B cell (primary cell): ENCODE measurements around the gene ITSN1. TPM values are rescaled to one million over a fixed set of nuclear protein-coding genes. Genes with fewer than 3 reads are reported as not detected.
A peak's percentile ranks its signal among the peaks of the same experiment; 100 is the strongest.

Experiments
- ATAC-seq: fragments of 200-7000 bp; cut with Tn5 transposase; one replicate; pipeline ENCODE4 v1.10.0; 2021; ENCODE audit warnings: low read depth, mild to moderate bottlenecking, moderate number of reproducible peaks, moderate library complexity
- CTCF ChIA-PET: fragments of 350-600 bp; sonication (Branson Sonifier 250); formaldehyde crosslinking; loops from one replicate; lab custom pipeline; 2021; ENCODE audit warnings: antibody characterized with exemption, inconsistent platforms; lab: Charles Lee
- POLR2A ChIA-PET: fragments of 350-600 bp; sonication (Branson Sonifier 250); formaldehyde crosslinking; loops from one replicate; lab custom pipeline; 2021; ENCODE audit warnings: antibody characterized with exemption; lab: Charles Lee
- DNase-seq: peaks from one replicate; pipeline ENCODE4 v3.0.0; 2013
- H2AFZ ChIP-seq: 2 replicates; pipeline ENCODE4 v1.6.1; 2012; ENCODE audit warnings: mild to moderate bottlenecking, low read depth, low read length; ENCODE audit not compliant: insufficient read depth, poor library complexity, severe bottlenecking
- H3K27ac ChIP-seq, 2 donors: 1 replicate in 1 of 2; 2 replicates in 1 of 2; pipeline ENCODE4 v1.5.1; 2012 to 2013; ENCODE audit warnings: low read length in 2 of 2, mild to moderate bottlenecking in 2 of 2, moderate library complexity in 1 of 2
- H3K27me3 ChIP-seq, 4 experiments: fragments of 200-600 bp in 1 of 4; sonication (generic) in 1 of 4; replicated peaks in 1 of 4; 1 replicate in 2 of 4; 2 replicates in 2 of 4; pipeline versions ENCODE4 v1.6.1 to v1.7.0; 2013 to 2016; ENCODE audit warnings: low read length in 3 of 4, mild to moderate bottlenecking in 2 of 4, mixed read lengths in 1 of 4, moderate library complexity in 1 of 4; ENCODE audit not compliant: insufficient read depth in 4 of 4, control insufficient read depth in 3 of 4; ENCODE audit errors: control extremely low read depth in 1 of 4
- H3K36me3 ChIP-seq, 2 experiments: replicated peaks in 1 of 2; 1 replicate in 1 of 2; 2 replicates in 1 of 2; pipeline versions ENCODE4 v1.6.1 to v1.7.1; 2013; ENCODE audit warnings: low read length in 1 of 2; ENCODE audit not compliant: insufficient read depth in 2 of 2, control insufficient read depth in 1 of 2; ENCODE audit errors: control extremely low read depth in 1 of 2, extremely low read depth in 1 of 2
- H3K4me1 ChIP-seq, 2 donors: fragments of 200-600 bp in 1 of 2; sonication (generic) in 1 of 2; 1 replicate in 1 of 2; 2 replicates in 1 of 2; pipeline versions ENCODE4 v1.5.1 to v1.6.1; 2013 to 2017; ENCODE audit warnings: low read length in 2 of 2; ENCODE audit not compliant: control insufficient read depth in 2 of 2, insufficient read depth in 2 of 2
- H3K4me2 ChIP-seq: replicated peaks from 2 replicates; pipeline ENCODE3; 2012; ENCODE audit warnings: mild to moderate bottlenecking, low read depth, low read length; ENCODE audit not compliant: poor library complexity, severe bottlenecking
- H3K4me3 ChIP-seq, 5 experiments: fragments of 200-600 bp in 1 of 5; sonication (generic) in 1 of 5; 1 replicate in 3 of 5; 2 replicates in 2 of 5; pipeline versions ENCODE4 v1.5.1 to v1.7.0; 2011 to 2016; ENCODE audit warnings: low read length in 4 of 5, mild to moderate bottlenecking in 4 of 5, low read depth in 2 of 5, control low read depth in 1 of 5, moderate library complexity in 1 of 5; ENCODE audit not compliant: insufficient read depth in 1 of 5; ENCODE audit errors: control extremely low read depth in 1 of 5, extremely low read depth in 1 of 5
- H3K79me2 ChIP-seq: fragments of 200-600 bp; sonication (generic); one replicate; pipeline ENCODE4 v1.6.0; 2016; ENCODE audit warnings: low read length; ENCODE audit not compliant: control insufficient read depth, insufficient read depth
- H3K9ac ChIP-seq: fragments of 200-600 bp; sonication (generic); 2 replicates; pipeline ENCODE4 v1.6.1; 2017; ENCODE audit warnings: mild to moderate bottlenecking, low read length, moderate library complexity
- H3K9me3 ChIP-seq, 3 donors: one replicate each; pipeline versions ENCODE4 v1.6.1 to v1.7.1; 2013; ENCODE audit warnings: low read length in 2 of 3; ENCODE audit not compliant: control insufficient read depth in 2 of 3, insufficient read depth in 1 of 3; ENCODE audit errors: control extremely low read depth in 1 of 3
- H4K20me1 ChIP-seq: 2 replicates; pipeline ENCODE4 v1.6.0; 2012; ENCODE audit warnings: mild to moderate bottlenecking, low read length; ENCODE audit not compliant: insufficient read depth, control insufficient read depth, poor library complexity, severe bottlenecking
- H3K27ac Mint-ChIP-seq: one replicate; pipeline ENCODE4 v1.8.0; 2021; ENCODE audit warnings: mixed read lengths
- H3K27me3 Mint-ChIP-seq: one replicate; pipeline ENCODE4 v1.8.0; 2021; ENCODE audit warnings: mixed read lengths
- H3K4me1 Mint-ChIP-seq: one replicate; pipeline ENCODE4 v1.8.0; 2021; ENCODE audit warnings: mixed read lengths
- H3K4me3 Mint-ChIP-seq: one replicate; pipeline ENCODE4 v1.8.0; 2021; ENCODE audit warnings: mixed read lengths
- H3K9me3 Mint-ChIP-seq: one replicate; pipeline ENCODE4 v1.8.0; 2022; ENCODE audit warnings: mixed read lengths; ENCODE audit not compliant: insufficient read depth
- CTCF ChIP-seq: fragments of 200-600 bp; IDR thresholded peaks from one replicate; pipeline ENCODE4 v1.8.0; 2022; ENCODE audit warnings: antibody characterized with exemption, mild to moderate bottlenecking
- EZH2 ChIP-seq: IDR thresholded peaks from 2 replicates; pipeline ENCODE4 v1.6.1; 2012; ENCODE audit warnings: borderline replicate concordance, low read depth, mild to moderate bottlenecking, moderate library complexity, low read length; ENCODE audit not compliant: insufficient read depth, poor library complexity, severe bottlenecking
- WGBS: methylation state at CpG from one replicate; pipeline ENCODE4 v1.1.5; 2013; ENCODE audit warnings: missing lambda C conversion rate; ENCODE audit not compliant: insufficient coverage; 5-methylcytosine and 5-hydroxymethylcytosine counted together
- intact Hi-C: fragments of 100-400 bp; cut with micrococcal nuclease; formaldehyde crosslinking; loops from one replicate; pipeline ENCODE4 v1.10.0; 2022
- polyA plus RNA-seq: library from polyadenylated mRNA; depleted of rRNA; stranded (reverse); fragments of >200 nt; gene quantifications from 2 replicates; pipeline ENCODE4 v1.2.3, GENCODE V29; 2012
- total RNA-seq, 2 donors: library from RNA; stranded (reverse); fragments of 120-200 nt in 1 of 2; gene quantifications; 1 replicate in 1 of 2; 2 replicates in 1 of 2; pipeline versions ENCODE4 v1.2.3 to v1.2.4, GENCODE V29; 2013 to 2022

Gene ITSN1
- total and polyA plus RNA-seq, 2 donors (not counting 1 experiment from before 2014, with no cell fraction given): 0.31 to 2.4 TPM

DNA sequence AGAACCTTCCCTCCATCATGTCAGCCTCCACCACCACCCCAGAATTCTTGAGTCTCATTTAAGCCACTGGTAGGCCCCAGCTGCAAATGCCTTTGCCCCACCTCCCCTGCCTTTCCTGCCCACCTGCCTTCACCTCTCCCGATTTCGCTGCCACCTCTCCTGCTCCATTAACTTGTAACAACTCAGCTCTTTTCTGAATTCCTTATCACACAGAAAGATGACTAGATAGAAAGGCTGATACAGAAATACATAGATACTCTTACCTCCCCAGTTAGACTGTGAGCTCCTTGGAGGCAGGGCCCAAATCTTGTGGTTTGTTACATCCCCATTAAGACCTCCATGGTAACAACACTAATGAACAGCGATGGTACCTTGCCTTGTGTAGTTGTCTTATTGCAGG is 203.8 kb downstream of the ITSN1 start:
- Histone ChIP-seq H4K20me1 (no peaks in the 10 kb centered on the region), H3K79me2 (no peaks in the 10 kb centered on the region), H3K27ac (no peak overlapping the region), H3K4me1 (no peaks in the 10 kb centered on the region), H3K9me3 (peaks cover 0 to 12% (median 0%) of the 10 kb centered on the region in 3 donors), H2AFZ (no peak overlapping the region), H3K4me2 (no peak overlapping the region), H3K4me3 (no peak overlapping the region), H3K36me3 (no peaks in the 10 kb centered on the region), H3K9ac (no peak overlapping the region), H3K27me3 (peaks cover 0 to 2% (median 0%) of the 10 kb centered on the region in 4 experiments)
- Mint-ChIP-seq H3K4me1 (peaks cover 9% of the 10 kb centered on the region), H3K27ac (no peak overlapping the region), H3K9me3 (no peaks in the 10 kb centered on the region), H3K4me3 (no peak overlapping the region), H3K27me3 (peaks cover 3% of the 10 kb centered on the region)
- ChIA-PET POLR2A (no interaction called here), CTCF (no interaction called here)
- no peak for ATAC-seq
- TF ChIP-seq EZH2: no peak
- TF ChIP-seq CTCF: no peak
- 80% methylated on average over 3 of the region's 3 CpGs for WGBS
- intact Hi-C loops: no loop called here
- no peak for DNase-seq

- 96% methylated on average over 19 of the region's 19 CpGs for WGBS
- H3K4me3 ChIP-seq: no peak overlapping the region
- intact Hi-C loops: no loop called here
- ChIA-PET POLR2A (no interaction called here), CTCF (no interaction called here)
- H2AFZ ChIP-seq: no peak overlapping the region
- H3K9me3 ChIP-seq: peaks cover 0 to 12% (median 0%) of the 10 kb centered on the region in 3 donors
- no peak overlapping the region for H3K4me2 ChIP-seq
- no peak for ATAC-seq
- no peak overlapping the region for H3K9ac ChIP-seq
- DNase-seq: no peak
- no peaks in the 10 kb centered on the region for H4K20me1 ChIP-seq
- no peaks in the 10 kb centered on the region for H3K79me2 ChIP-seq
- H3K9me3 Mint-ChIP-seq: no peaks in the 10 kb centered on the region
- no peaks in the 10 kb centered on the region for H3K36me3 ChIP-seq
- no peaks in the 10 kb centered on the region for H3K4me1 ChIP-seq
- no peak overlapping the region for H3K27ac Mint-ChIP-seq
- H3K27ac ChIP-seq: no peak overlapping the region
- H3K27me3 ChIP-seq: peaks cover 0 to 2% (median 0%) of the 10 kb centered on the region in 4 experiments
- H3K4me3 Mint-ChIP-seq: peak overlapping the region; percentile 50
- TF ChIP-seq EZH2 (no peak), CTCF (no peak)
- peaks cover 3% of the 10 kb centered on the region for H3K27me3 Mint-ChIP-seq
- peaks cover 9% of the 10 kb centered on the region for H3K4me1 Mint-ChIP-seq
Observed at GRCh38 chr21:33847588-33848248, 205.4 kb downstream of the ITSN1 start.
